HG02852 (cell line): ENCODE measurements around the gene TIMMDC1.

Source experiments
- ATAC-seq: cut with Tn5 transposase; IDR thresholded peaks from one replicate; pipeline ENCODE4 v1.9.1; 2021; ENCODE audit warnings: mild to moderate bottlenecking, moderate library complexity; ENCODE audit not compliant: unreplicated experiment

Gene TIMMDC1

GRCh38 chr3:119498186-119499011 lies at the start of gene TIMMDC1:
Gene TIMMDC1 (plus strand): TSS chr3:119498547. CDS start chr3:119498734, 187 bp downstream.
- ATAC-seq, result peak; percentile 98

- ATAC-seq, result no peak
Observed at GRCh38 chr3:119453822-119454221, 44.5 kb upstream of the TIMMDC1 start.

GRCh38 chr3:119456469-119456868 lies 41.9 kb upstream of the TIMMDC1 start:
- ATAC-seq, result no peak

- ATAC-seq, result no peak
Observed at GRCh38 chr3:119457246-119457645, 41.1 kb upstream of the TIMMDC1 start.

- peak; percentile 89 for ATAC-seq
Observed at GRCh38 chr3:119463171-119464169, 34.9 kb upstream of the TIMMDC1 start, which contains the start of gene TMEM39A. Gene TMEM39A (minus strand): TSS chr3:119463615. CDS start chr3:119462074, 1,541 bp downstream.

GRCh38 chr3:119468041-119468440 lies 30.3 kb upstream of the TIMMDC1 start:
- ATAC-seq, result no peak

- no peak for ATAC-seq
Observed at GRCh38 chr3:119469418-119470189, 28.7 kb upstream of the TIMMDC1 start.

GRCh38 chr3:119470866-119471265 lies 27.5 kb upstream of the TIMMDC1 start:
- no peak for ATAC-seq

- ATAC-seq, result no peak
Observed at GRCh38 chr3:119481079-119481478, 17.3 kb upstream of the TIMMDC1 start.

GRCh38 chr3:119483101-119483500 lies 15.2 kb upstream of the TIMMDC1 start:
- ATAC-seq, result no peak

GRCh38 chr3:119485563-119485962 lies 12.8 kb upstream of the TIMMDC1 start:
- no peak for ATAC-seq

GRCh38 chr3:119490153-119490552 lies 8.2 kb upstream of the TIMMDC1 start:
- no peak for ATAC-seq

- no peak for ATAC-seq
Observed at GRCh38 chr3:119492128-119492527, 6.2 kb upstream of the TIMMDC1 start.

GRCh38 chr3:119492810-119493209 lies 5.5 kb upstream of the TIMMDC1 start:
- no peak for ATAC-seq

- ATAC-seq, result no peak
Observed at GRCh38 chr3:119494597-119494996, 3.8 kb upstream of the TIMMDC1 start.

GRCh38 chr3:119497820-119498185 lies 544 bp upstream of the TIMMDC1 start:
- peak; percentile 24 for ATAC-seq

- ATAC-seq, result no peak
Observed at GRCh38 chr3:119500265-119500664, 1.9 kb downstream of the TIMMDC1 start.

GRCh38 chr3:119500901-119501300 lies 2.6 kb downstream of the TIMMDC1 start:
- ATAC-seq, result no peak

GRCh38 chr3:119506631-119507030 lies 8.3 kb downstream of the TIMMDC1 start:
- ATAC-seq, result no peak

- ATAC-seq, result no peak
Observed at GRCh38 chr3:119507404-119507803, 9.1 kb downstream of the TIMMDC1 start.
